Testis (tissue), 2 donors: Measurements from ENCODE around the gene SPSB1.

ENCODE experiments used
- POLR2A ChIP-seq: fragments of 450-650 bp; IDR thresholded peaks from one replicate; pipeline ENCODE4 v1.6.1; 2017; ENCODE audit warnings: antibody characterized with exemption, mild to moderate bottlenecking, moderate library complexity
- TF ChIP-seq, protein P1 (sequence below), 3 experiments: fragments of 450-650 bp in 2 of 3; fragments of 200-600 bp in 1 of 3; sonication (generic) in 1 of 3; IDR thresholded peaks; one replicate each; pipeline ENCODE4 v1.5.1; 2016 to 2019; ENCODE audit warnings: antibody characterized with exemption in 3 of 3, mild to moderate bottlenecking in 2 of 3, moderate library complexity in 1 of 3

DNA sequence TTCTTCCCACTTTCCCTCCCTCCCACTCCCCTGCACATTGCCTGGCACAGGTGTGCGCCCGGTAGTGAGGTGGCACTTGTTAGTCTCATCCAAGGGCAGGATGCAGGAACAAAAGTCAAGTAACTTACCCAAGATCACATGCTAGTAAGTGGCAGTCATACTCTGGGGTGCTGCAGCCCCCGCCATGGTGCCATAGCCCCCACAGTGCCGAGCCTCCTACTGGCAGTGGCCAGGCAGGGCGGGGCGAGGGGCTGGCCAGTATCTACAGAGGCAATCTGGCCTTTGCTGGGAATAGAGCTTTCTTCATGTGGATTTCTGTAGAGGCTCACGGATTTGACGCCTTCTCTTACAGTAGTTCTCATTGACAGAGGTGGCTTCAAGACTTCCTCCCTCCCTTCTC lies 31.2 kb upstream of the SPSB1 start:
- TF ChIP-seq POLR2A, result no peak
- TF ChIP-seq, protein P1, sequence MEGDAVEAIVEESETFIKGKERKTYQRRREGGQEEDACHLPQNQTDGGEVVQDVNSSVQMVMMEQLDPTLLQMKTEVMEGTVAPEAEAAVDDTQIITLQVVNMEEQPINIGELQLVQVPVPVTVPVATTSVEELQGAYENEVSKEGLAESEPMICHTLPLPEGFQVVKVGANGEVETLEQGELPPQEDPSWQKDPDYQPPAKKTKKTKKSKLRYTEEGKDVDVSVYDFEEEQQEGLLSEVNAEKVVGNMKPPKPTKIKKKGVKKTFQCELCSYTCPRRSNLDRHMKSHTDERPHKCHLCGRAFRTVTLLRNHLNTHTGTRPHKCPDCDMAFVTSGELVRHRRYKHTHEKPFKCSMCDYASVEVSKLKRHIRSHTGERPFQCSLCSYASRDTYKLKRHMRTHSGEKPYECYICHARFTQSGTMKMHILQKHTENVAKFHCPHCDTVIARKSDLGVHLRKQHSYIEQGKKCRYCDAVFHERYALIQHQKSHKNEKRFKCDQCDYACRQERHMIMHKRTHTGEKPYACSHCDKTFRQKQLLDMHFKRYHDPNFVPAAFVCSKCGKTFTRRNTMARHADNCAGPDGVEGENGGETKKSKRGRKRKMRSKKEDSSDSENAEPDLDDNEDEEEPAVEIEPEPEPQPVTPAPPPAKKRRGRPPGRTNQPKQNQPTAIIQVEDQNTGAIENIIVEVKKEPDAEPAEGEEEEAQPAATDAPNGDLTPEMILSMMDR (IDR thresholded peaks at IDR 0.05), result no peak
